Kidney tubule cell (primary cell): Measurements from ENCODE around the gene ECPAS.
A peak's percentile ranks its signal among the peaks of the same experiment; 100 is the strongest.

ENCODE experiments used
- DNase-seq: peaks from one replicate; pipeline ENCODE4 v3.0.0-alpha.2; 2018; ENCODE audit warnings: low spot score

The ECPAS gene

GRCh38 chr9:111334318-111334863 is 149.8 kb downstream of the ECPAS start:
- DNase-seq: peak; percentile 15

GRCh38 chr9:111330124-111330523 is 154.1 kb downstream of the ECPAS start, which contains the start of gene OR2K2:
Gene OR2K2, minus strand, starts transcription at chr9:111330224. Its CDS starts 1,791 bp downstream, at chr9:111328433.
- no peak for DNase-seq

DNA sequence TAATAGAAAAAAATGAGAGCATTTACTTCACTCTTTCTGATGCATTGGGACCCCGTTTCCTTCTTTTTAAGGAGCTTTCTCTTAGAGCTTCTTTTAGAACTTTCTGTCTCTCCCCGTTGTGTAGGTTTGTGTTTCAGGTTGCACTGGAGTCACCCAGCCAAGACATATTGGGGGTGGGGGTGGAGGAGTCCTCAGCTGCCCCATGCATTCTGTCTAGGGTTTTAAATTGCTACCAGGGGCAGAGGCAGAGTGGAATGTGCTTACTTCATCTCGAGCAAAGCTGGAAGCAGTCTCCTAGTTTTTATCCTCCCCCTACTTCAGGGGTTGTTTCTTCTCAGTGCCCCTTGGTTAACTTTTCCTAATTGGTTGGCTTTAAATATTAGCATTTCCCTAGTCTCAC is 163.6 kb downstream of the ECPAS start:
- DNase-seq: no peak

- DNase-seq: no peak
Measured at GRCh38 chr9:111316796-111317195, 167.4 kb downstream of the ECPAS start.
